Mucosa of gallbladder (tissue), 1 donor: ENCODE measurements around the gene ADAMTS8. TPM values are rescaled to one million over a fixed set of nuclear protein-coding genes. Genes with fewer than 3 reads are reported as not detected.

ENCODE experiments used
- DNase-seq: peaks from one replicate; pipeline ENCODE4 v3.0.0-alpha.2; 2020; ENCODE audit warnings: low spot score
- total RNA-seq: library from RNA; stranded (reverse); gene quantifications from one replicate; pipeline ENCODE4 v1.2.1, GENCODE V29; 2021
- donor health status: DM: no; HTN: no; CAD: no.

Gene ADAMTS8
- total RNA-seq = 14.1 TPM

GRCh38 chr11:130428316-130429119 is at the start of gene ADAMTS8:
Gene ADAMTS8, minus strand, starts transcription at chr11:130428609. Its CDS starts 323 bp downstream, at chr11:130428286.
- no peak for DNase-seq

- DNase-seq = no peak
Measured at GRCh38 chr11:130477586-130478203, 49.3 kb upstream of the ADAMTS8 start.

- DNase-seq = no peak
Measured at GRCh38 chr11:130476922-130477491, 48.6 kb upstream of the ADAMTS8 start.

- DNase-seq = no peak
Measured at GRCh38 chr11:130476200-130476921, 48.0 kb upstream of the ADAMTS8 start.

GRCh38 chr11:130475426-130476053 is 47.1 kb upstream of the ADAMTS8 start:
- DNase-seq = no peak

- no peak for DNase-seq
Measured at GRCh38 chr11:130474637-130475400, 46.4 kb upstream of the ADAMTS8 start.

GRCh38 chr11:130473795-130474377 is 45.5 kb upstream of the ADAMTS8 start:
- no peak for DNase-seq

- DNase-seq = no peak
Measured at GRCh38 chr11:130473056-130473794, 44.8 kb upstream of the ADAMTS8 start.

- no peak for DNase-seq
Measured at GRCh38 chr11:130472434-130472961, 44.1 kb upstream of the ADAMTS8 start.

GRCh38 chr11:130471731-130472433 is 43.5 kb upstream of the ADAMTS8 start:
- no peak for DNase-seq

GRCh38 chr11:130470832-130471706 is 42.7 kb upstream of the ADAMTS8 start:
- no peak for DNase-seq

GRCh38 chr11:130469181-130469580 is 40.8 kb upstream of the ADAMTS8 start:
- no peak for DNase-seq

- no peak for DNase-seq
Measured at GRCh38 chr11:130467116-130467900, 38.9 kb upstream of the ADAMTS8 start.

- no peak for DNase-seq
Measured at GRCh38 chr11:130465263-130465662, 36.9 kb upstream of the ADAMTS8 start.

GRCh38 chr11:130464291-130464812 is 35.9 kb upstream of the ADAMTS8 start:
- DNase-seq = no peak

- no peak for DNase-seq
Measured at GRCh38 chr11:130462931-130463330, 34.5 kb upstream of the ADAMTS8 start.
